Measurements from ENCODE around the gene SLC8A2. TPM values are rescaled to one million over a fixed set of nuclear protein-coding genes. Genes with fewer than 3 reads are reported as not detected.
"Not testable (repeated sequence)": the region's sequence is repeated elsewhere in the genome, so short reads cannot be mapped to it uniquely, and the experiment has no call there.

Gene SLC8A2
- total RNA-seq, 1 experiment from 2014 or later, result 3.6 TPM

DNA sequence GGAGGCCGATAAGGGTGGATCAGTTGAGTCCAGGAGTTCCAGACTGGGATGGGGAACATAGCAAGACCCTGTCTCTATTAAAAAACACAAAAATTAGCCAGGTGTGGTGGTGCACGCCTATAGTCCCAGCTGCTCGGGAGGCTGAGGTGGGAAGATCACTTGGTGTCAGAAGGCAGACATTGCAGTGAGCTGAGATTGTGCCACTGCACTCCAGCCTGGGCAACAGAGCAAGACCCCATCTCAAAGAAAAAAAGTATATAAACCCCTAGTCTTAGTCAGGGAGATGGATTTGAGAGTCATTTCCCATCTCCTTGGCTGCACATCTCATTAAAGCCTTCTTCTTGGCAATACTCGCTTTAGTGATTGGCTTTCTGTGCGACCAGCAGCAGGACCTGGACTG is 87.8 kb downstream of the SLC8A2 start:
- not testable (repeated sequence) for DNase-seq (ENCODE audit: low spot score)

DNA sequence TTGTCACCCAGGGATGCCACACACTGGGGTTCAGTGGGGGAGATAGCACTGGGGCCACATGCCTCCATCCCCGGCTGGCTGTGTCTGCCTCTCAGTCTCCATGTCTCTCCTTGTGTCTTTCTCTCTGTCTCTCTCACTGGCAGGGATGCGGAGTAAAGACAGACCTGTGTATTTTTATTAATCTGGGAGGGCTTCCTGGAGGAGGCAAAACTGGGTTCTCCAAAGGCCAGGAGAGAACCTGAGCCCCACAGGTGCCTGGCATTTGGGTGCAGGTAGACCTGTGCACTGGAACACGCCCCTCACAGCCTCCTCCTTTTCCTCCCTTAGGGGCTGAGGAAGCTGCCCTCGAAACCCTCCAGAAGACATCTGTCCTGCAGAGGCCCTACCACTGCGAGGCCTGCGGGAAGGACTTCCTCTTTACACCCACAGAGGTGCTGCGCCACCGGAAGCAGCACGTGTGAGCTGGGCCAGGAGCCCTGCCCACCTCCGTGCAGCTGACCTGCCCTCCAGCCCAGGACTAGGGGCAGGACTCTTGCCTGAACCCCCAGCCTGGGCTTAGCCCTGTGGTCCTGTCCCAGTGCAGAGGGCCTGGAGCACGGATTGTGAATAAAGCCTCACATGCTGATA is 89.9 kb downstream of the SLC8A2 start:
- DNase-seq (ENCODE audit: low spot score), result no peak

DNA sequence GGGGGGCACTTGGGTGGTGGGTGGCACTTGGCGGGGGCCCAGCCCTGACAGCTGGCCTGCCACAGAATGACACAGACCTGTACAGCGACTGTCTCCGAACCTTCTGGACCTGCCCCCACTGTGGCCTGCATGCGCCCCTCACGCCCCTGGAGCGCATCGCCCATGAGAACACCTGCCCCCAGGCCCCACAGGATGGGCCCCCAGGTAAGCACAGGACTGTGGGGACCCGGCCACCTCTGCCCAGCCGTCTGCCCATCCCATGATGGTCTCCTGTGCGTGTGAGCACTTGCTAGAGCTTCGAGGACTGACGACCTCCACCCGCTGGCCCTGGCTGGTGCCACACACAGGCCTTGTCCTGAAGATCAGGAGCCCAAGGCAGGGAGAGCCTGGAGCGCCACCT is 90.6 kb downstream of the SLC8A2 start:
- DNase-seq (ENCODE audit: low spot score), result no peak

DNA sequence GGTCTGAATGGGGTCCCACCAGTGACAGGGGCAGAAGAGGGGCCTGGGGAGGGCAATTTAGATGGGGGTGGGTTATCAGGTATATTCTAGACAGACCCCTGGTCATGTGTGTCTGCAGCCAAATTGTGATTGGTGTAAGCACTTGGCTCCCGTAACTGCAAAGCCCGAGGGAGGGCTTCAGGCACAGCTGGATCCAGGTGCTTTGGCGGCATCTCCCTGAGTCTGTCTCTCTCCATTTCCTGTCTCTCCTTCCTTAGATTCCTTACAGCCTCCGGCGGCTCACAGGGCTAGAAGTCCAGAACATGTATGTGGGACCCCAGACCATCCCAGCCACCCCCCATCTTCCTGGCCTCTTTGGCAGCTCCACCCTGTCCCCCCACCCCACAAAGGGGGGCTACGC is 91.1 kb downstream of the SLC8A2 start:
- DNase-seq (ENCODE audit: low spot score), result no peak

DNA sequence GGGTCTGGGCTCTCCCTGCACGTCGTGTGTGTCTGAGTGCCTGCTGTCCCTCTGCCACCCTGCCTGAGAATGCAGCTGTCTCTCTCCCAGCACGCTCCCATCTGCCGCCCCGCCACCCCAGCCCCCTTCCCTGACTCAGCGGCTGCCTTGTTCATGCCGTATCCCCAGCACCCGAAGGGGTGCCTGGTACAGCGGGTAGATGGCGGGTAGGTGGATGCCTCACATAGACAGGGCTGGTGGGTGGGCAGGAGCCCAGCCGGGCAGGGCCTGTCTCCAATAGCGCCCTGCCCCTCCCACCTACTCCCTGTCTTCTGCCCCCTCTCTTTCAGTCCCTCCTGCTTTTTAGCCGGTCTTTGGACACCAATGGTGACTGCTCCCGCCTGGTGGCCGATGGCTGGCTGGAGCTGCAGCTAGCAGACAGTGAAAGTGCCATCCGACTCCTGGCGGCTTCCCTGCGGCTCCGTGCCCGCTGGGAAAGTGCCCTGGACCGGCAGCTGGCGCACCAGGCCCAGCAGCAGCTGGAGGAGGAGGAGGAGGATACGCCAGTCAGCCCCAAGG is 92.2 kb downstream of the SLC8A2 start:
- no peak for DNase-seq (ENCODE audit: low spot score)

DNA sequence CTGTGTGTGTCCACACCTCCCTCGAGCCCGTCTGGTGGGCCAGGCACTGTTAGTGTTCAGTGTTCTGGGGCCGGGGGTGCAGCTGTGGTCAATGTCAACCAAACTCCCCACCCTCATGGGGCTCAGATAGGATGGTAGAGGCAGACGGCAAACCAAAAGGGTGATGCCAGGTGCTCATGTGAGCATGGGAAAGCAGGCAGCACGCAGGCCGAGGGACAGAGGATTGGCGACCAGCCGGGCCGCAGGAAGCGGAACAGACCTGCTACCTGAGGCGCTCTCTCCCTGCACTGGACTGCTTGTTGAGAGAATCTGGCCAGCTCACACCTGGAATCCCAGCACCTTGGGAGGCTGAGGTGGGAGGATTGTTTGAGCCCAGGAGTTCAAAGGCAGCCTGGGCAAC is 93.4 kb downstream of the SLC8A2 start:
- DNase-seq (ENCODE audit: low spot score), result no peak

Other genes starting within 250 kb of the SLC8A2 start
- 51.0 and 56.4 TPM in 2 replicates for gene BBC3, start 240.7 kb downstream of the SLC8A2 start, total RNA-seq (2014; rRNA removed; shearing (Covaris generic))
- 19.8 and 34.8 TPM in 2 replicates for gene CCDC9, start 215.4 kb downstream of the SLC8A2 start, total RNA-seq (2014; rRNA removed; shearing (Covaris generic))
- gene INAFM1, start 197.0 kb downstream of the SLC8A2 start, total RNA-seq (2014; rRNA removed; shearing (Covaris generic)), result 20.2 and 22.0 TPM in 2 replicates
- 0.13 and 0.28 TPM in 2 replicates for gene C5AR1, start 162.0 kb downstream of the SLC8A2 start, total RNA-seq (2014; rRNA removed; shearing (Covaris generic))
- gene C5AR2, start 139.7 kb downstream of the SLC8A2 start, total RNA-seq (2014; rRNA removed; shearing (Covaris generic)), result not detected in 2 replicates
- gene DHX34, start 122.6 kb downstream of the SLC8A2 start, total RNA-seq (2014; rRNA removed; shearing (Covaris generic)), result 85.4 and 88.4 TPM in 2 replicates
- gene MEIS3, start 52.4 kb downstream of the SLC8A2 start, total RNA-seq (2014; rRNA removed; shearing (Covaris generic)), result 0.37 and 1.1 TPM in 2 replicates
- gene KPTN, start 12.3 kb upstream of the SLC8A2 start, total RNA-seq (2014; rRNA removed; shearing (Covaris generic)), result 26.2 and 30.1 TPM in 2 replicates
- gene NAPA, start 43.2 kb upstream of the SLC8A2 start, total RNA-seq (2014; rRNA removed; shearing (Covaris generic)), result 193 and 224 TPM in 2 replicates
- gene ZNF541, start 101.3 kb upstream of the SLC8A2 start, total RNA-seq (2014; rRNA removed; shearing (Covaris generic)), result not detected in 2 replicates
- 2.6 and 5.2 TPM in 2 replicates for gene BICRA, start 137.2 kb upstream of the SLC8A2 start, total RNA-seq (2014; rRNA removed; shearing (Covaris generic))
- gene EHD2, start 241.5 kb upstream of the SLC8A2 start, total RNA-seq (2014; rRNA removed; shearing (Covaris generic)), result 18.4 and 20.3 TPM in 2 replicates